Measurements from ENCODE around the gene SLC35F1.

Gene SLC35F1

GRCh38 chr6:118124851-118125250, 217.8 kb downstream of the SLC35F1 start:
- Histone ChIP-seq H3K27ac (ENCODE audit: poor library complexity, severe bottlenecking) (no peak overlapping the region), H3K4me3 (ENCODE audit: severe bottlenecking) (no peak overlapping the region), H3K9me3 (ENCODE audit: severe bottlenecking) (no peaks in the 10 kb centered on the region), H3K4me1 (ENCODE audit: insufficient read depth, poor library complexity, severe bottlenecking) (no peaks in the 10 kb centered on the region), H3K27me3 (ENCODE audit: insufficient read depth, poor library complexity, severe bottlenecking) (peaks cover 3% of the 10 kb centered on the region), H3K36me3 (ENCODE audit: low read depth) (no peaks in the 10 kb centered on the region)
- no peak for DNase-seq (ENCODE audit: low spot score)
- TF ChIP-seq CTCF (IDR thresholded peaks at IDR 0.05; ENCODE audit: poor library complexity, severe bottlenecking) = no peak
- ATAC-seq (ENCODE audit: low read depth) = no peak

- no peak overlapping the region for H3K4me3 ChIP-seq (ENCODE audit: severe bottlenecking)
- DNase-seq (ENCODE audit: low spot score) (no peak), ATAC-seq (ENCODE audit: low read depth) (no peak)
- H3K36me3 ChIP-seq (ENCODE audit: low read depth) = no peaks in the 10 kb centered on the region
- no peaks in the 10 kb centered on the region for H3K9me3 ChIP-seq (ENCODE audit: severe bottlenecking)
- H3K27me3 ChIP-seq (ENCODE audit: insufficient read depth, poor library complexity, severe bottlenecking) = no peaks in the 10 kb centered on the region
- no peak overlapping the region for H3K27ac ChIP-seq (ENCODE audit: poor library complexity, severe bottlenecking)
- H3K4me1 ChIP-seq (ENCODE audit: insufficient read depth, poor library complexity, severe bottlenecking) = no peaks in the 10 kb centered on the region
- TF ChIP-seq CTCF (IDR thresholded peaks at IDR 0.05; ENCODE audit: poor library complexity, severe bottlenecking) = no peak
Measured at GRCh38 chr6:118128755-118129154, 221.7 kb downstream of the SLC35F1 start.

GRCh38 chr6:118134206-118134605, 227.1 kb downstream of the SLC35F1 start:
- H3K4me3 ChIP-seq (ENCODE audit: severe bottlenecking) = no peak overlapping the region
- no peaks in the 10 kb centered on the region for H3K9me3 ChIP-seq (ENCODE audit: severe bottlenecking)
- H3K36me3 ChIP-seq (ENCODE audit: low read depth) = no peaks in the 10 kb centered on the region
- no peaks in the 10 kb centered on the region for H3K27me3 ChIP-seq (ENCODE audit: insufficient read depth, poor library complexity, severe bottlenecking)
- DNase-seq (ENCODE audit: low spot score) = no peak
- no peak for ATAC-seq (ENCODE audit: low read depth)
- no peaks in the 10 kb centered on the region for H3K4me1 ChIP-seq (ENCODE audit: insufficient read depth, poor library complexity, severe bottlenecking)
- H3K27ac ChIP-seq (ENCODE audit: poor library complexity, severe bottlenecking) = no peak overlapping the region
- TF ChIP-seq CTCF (IDR thresholded peaks at IDR 0.05; ENCODE audit: poor library complexity, severe bottlenecking) = no peak

DNA sequence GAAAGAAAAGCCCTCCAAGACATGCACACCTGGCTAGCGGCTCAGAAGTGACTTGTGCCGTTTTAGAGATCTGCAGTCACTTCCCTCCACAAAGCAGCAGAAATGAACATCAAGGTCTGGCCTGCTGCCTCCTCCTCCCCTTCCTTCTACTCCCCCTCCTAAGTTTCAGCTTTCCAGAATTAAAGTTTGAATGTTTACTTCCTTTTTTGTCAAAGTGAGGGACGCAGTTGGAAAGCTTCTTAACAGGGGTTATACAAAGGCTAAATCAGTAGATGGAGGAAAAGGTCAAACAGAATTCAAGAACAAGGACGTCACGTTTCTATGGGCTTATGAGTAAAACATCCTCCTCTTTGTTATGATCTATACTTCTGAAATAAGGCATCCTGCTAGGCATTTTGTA, 227.7 kb downstream of the SLC35F1 start:
- DNase-seq (ENCODE audit: low spot score) (no peak), ATAC-seq (ENCODE audit: low read depth) (no peak)
- Histone ChIP-seq H3K27me3 (ENCODE audit: insufficient read depth, poor library complexity, severe bottlenecking) (no peaks in the 10 kb centered on the region), H3K27ac (ENCODE audit: poor library complexity, severe bottlenecking) (no peak overlapping the region), H3K36me3 (ENCODE audit: low read depth) (no peaks in the 10 kb centered on the region), H3K9me3 (ENCODE audit: severe bottlenecking) (no peaks in the 10 kb centered on the region), H3K4me1 (ENCODE audit: insufficient read depth, poor library complexity, severe bottlenecking) (no peaks in the 10 kb centered on the region), H3K4me3 (ENCODE audit: severe bottlenecking) (no peak overlapping the region)
- no peak for TF ChIP-seq CTCF (IDR thresholded peaks at IDR 0.05; ENCODE audit: poor library complexity, severe bottlenecking)

- H3K36me3 ChIP-seq (ENCODE audit: low read depth) = no peaks in the 10 kb centered on the region
- H3K4me1 ChIP-seq (ENCODE audit: insufficient read depth, poor library complexity, severe bottlenecking) = no peaks in the 10 kb centered on the region
- H3K27ac ChIP-seq (ENCODE audit: poor library complexity, severe bottlenecking) = no peak overlapping the region
- ATAC-seq (ENCODE audit: low read depth) (no peak), DNase-seq (ENCODE audit: low spot score) (no peak)
- H3K4me3 ChIP-seq (ENCODE audit: severe bottlenecking) = no peak overlapping the region
- TF ChIP-seq CTCF (IDR thresholded peaks at IDR 0.05; ENCODE audit: poor library complexity, severe bottlenecking) = no peak
- no peaks in the 10 kb centered on the region for H3K27me3 ChIP-seq (ENCODE audit: insufficient read depth, poor library complexity, severe bottlenecking)
- no peaks in the 10 kb centered on the region for H3K9me3 ChIP-seq (ENCODE audit: severe bottlenecking)
Measured at GRCh38 chr6:118135371-118135770, 228.3 kb downstream of the SLC35F1 start.

Data from RWPE2 (cell line).